ENCODE results near the gene TMEM163.

GRCh38 chr2:134705861-134706586, 12.8 kb downstream of the TMEM163 start:
- no peak for TF ChIP-seq CTCF (IDR thresholded peaks at IDR 0.05; ENCODE audit: low read length)
- no peak for TF ChIP-seq EZH2 (IDR thresholded peaks at IDR 0.05; ENCODE audit: borderline replicate concordance, low read length)

All from OCI-LY1 (cell line).